ES-I3 (cell line): ENCODE measurements around the gene SLC38A4.

Experiments used
- H3K36me3 ChIP-seq: 2 replicates; pipeline ENCODE4 v1.6.1; 2013; ENCODE audit warnings: mild to moderate bottlenecking, low read length, control low read depth, moderate library complexity; ENCODE audit not compliant: insufficient read depth
- H3K4me1 ChIP-seq: 2 replicates; pipeline ENCODE4 v1.6.1; 2013; ENCODE audit warnings: mild to moderate bottlenecking, control low read depth, low read length; ENCODE audit not compliant: insufficient read depth
- H3K9ac ChIP-seq: 2 replicates; pipeline ENCODE4 v1.6.1; 2013; ENCODE audit warnings: low read depth, mild to moderate bottlenecking, low read length, moderate library complexity
- H3K9me3 ChIP-seq: 2 replicates; pipeline ENCODE4 v1.6.1; 2013; ENCODE audit warnings: mild to moderate bottlenecking, low read length, moderate library complexity; ENCODE audit not compliant: control insufficient read depth, insufficient read depth

The SLC38A4 gene

GRCh38 chr12:46839232-46839631 is 13.4 kb upstream of the SLC38A4 start:
- no peaks in the 10 kb centered on the region for H3K4me1 ChIP-seq
- H3K9me3 ChIP-seq = no peaks in the 10 kb centered on the region; the same call in 1 of the 2 replicates
- no peaks in the 10 kb centered on the region for H3K36me3 ChIP-seq
- no peak overlapping the region for H3K9ac ChIP-seq

GRCh38 chr12:46835785-46836184 is 10.0 kb upstream of the SLC38A4 start:
- H3K9me3 ChIP-seq = no peaks in the 10 kb centered on the region; the same call in 1 of the 2 replicates
- H3K36me3 ChIP-seq = no peaks in the 10 kb centered on the region
- no peaks in the 10 kb centered on the region for H3K4me1 ChIP-seq
- H3K9ac ChIP-seq = no peak overlapping the region

GRCh38 chr12:46832130-46832704 is 6.4 kb upstream of the SLC38A4 start:
- no peaks in the 10 kb centered on the region for H3K36me3 ChIP-seq

GRCh38 chr12:46831335-46832129 is 5.7 kb upstream of the SLC38A4 start:
- H3K4me1 ChIP-seq = no peaks in the 10 kb centered on the region
- H3K9ac ChIP-seq = no peak overlapping the region
- no peaks in the 10 kb centered on the region for H3K9me3 ChIP-seq
- no peaks in the 10 kb centered on the region for H3K36me3 ChIP-seq

More at GRCh38 chr12:46832130-46832704, 6.4 kb upstream of the SLC38A4 start:
- H3K4me1 ChIP-seq = no peaks in the 10 kb centered on the region
- no peaks in the 10 kb centered on the region for H3K9me3 ChIP-seq
- no peak overlapping the region for H3K9ac ChIP-seq

GRCh38 chr12:46830731-46831334 is 5.0 kb upstream of the SLC38A4 start:
- Histone ChIP-seq H3K9ac (no peak overlapping the region), H3K4me1 (no peaks in the 10 kb centered on the region)

GRCh38 chr12:46824709-46825108 is 1.1 kb downstream of the SLC38A4 start:
- no peak overlapping the region for H3K9ac ChIP-seq
- H3K9me3 ChIP-seq = no peaks in the 10 kb centered on the region
- no peaks in the 10 kb centered on the region for H3K36me3 ChIP-seq
- no peaks in the 10 kb centered on the region for H3K4me1 ChIP-seq

More at GRCh38 chr12:46830731-46831334, 5.0 kb upstream of the SLC38A4 start:
- Histone ChIP-seq H3K9me3 (no peaks in the 10 kb centered on the region), H3K36me3 (no peaks in the 10 kb centered on the region)

- H3K36me3 ChIP-seq = no peaks in the 10 kb centered on the region
- no peak overlapping the region for H3K9ac ChIP-seq
- H3K9me3 ChIP-seq = no peaks in the 10 kb centered on the region
Observed at GRCh38 chr12:46818642-46819041, 7.2 kb downstream of the SLC38A4 start.

GRCh38 chr12:46815809-46816208 is 10.0 kb downstream of the SLC38A4 start:
- no peaks in the 10 kb centered on the region for H3K36me3 ChIP-seq
- no peak overlapping the region for H3K9ac ChIP-seq
- H3K4me1 ChIP-seq = no peaks in the 10 kb centered on the region; the same call in 1 of the 2 replicates
- no peaks in the 10 kb centered on the region for H3K9me3 ChIP-seq

More at GRCh38 chr12:46818642-46819041, 7.2 kb downstream of the SLC38A4 start:
- no peaks in the 10 kb centered on the region; the same call in 1 of the 2 replicates for H3K4me1 ChIP-seq

- Histone ChIP-seq H3K4me1 (no peaks in the 10 kb centered on the region; the same call in 1 of the 2 replicates), H3K9ac (no peak overlapping the region), H3K9me3 (no peaks in the 10 kb centered on the region), H3K36me3 (no peaks in the 10 kb centered on the region)
Observed at GRCh38 chr12:46814143-46814542, 11.7 kb downstream of the SLC38A4 start.

GRCh38 chr12:46811185-46811584 is 14.6 kb downstream of the SLC38A4 start:
- H3K9me3 ChIP-seq = no peaks in the 10 kb centered on the region
- no peaks in the 10 kb centered on the region; the same call in 1 of the 2 replicates for H3K4me1 ChIP-seq
- no peaks in the 10 kb centered on the region for H3K36me3 ChIP-seq
- H3K9ac ChIP-seq = no peak overlapping the region

- Histone ChIP-seq H3K9ac (no peak overlapping the region), H3K4me1 (no peaks in the 10 kb centered on the region), H3K9me3 (no peaks in the 10 kb centered on the region), H3K36me3 (no peaks in the 10 kb centered on the region)
Observed at GRCh38 chr12:46808955-46809697, 16.7 kb downstream of the SLC38A4 start.

- Histone ChIP-seq H3K9ac (no peak overlapping the region), H3K36me3 (no peaks in the 10 kb centered on the region), H3K4me1 (no peaks in the 10 kb centered on the region), H3K9me3 (no peaks in the 10 kb centered on the region)
Observed at GRCh38 chr12:46808317-46808716, 17.5 kb downstream of the SLC38A4 start.

- Histone ChIP-seq H3K9ac (no peak overlapping the region), H3K9me3 (no peaks in the 10 kb centered on the region), H3K36me3 (no peaks in the 10 kb centered on the region), H3K4me1 (no peaks in the 10 kb centered on the region)
Observed at GRCh38 chr12:46804054-46804453, 21.7 kb downstream of the SLC38A4 start.

- Histone ChIP-seq H3K9me3 (no peaks in the 10 kb centered on the region), H3K4me1 (no peaks in the 10 kb centered on the region), H3K36me3 (no peaks in the 10 kb centered on the region), H3K9ac (no peak overlapping the region)
Observed at GRCh38 chr12:46803517-46803916, 22.3 kb downstream of the SLC38A4 start.
